Right lobe of liver (tissue), 6 donors: ENCODE results near the gene FFAR1. TPM values are rescaled to one million over a fixed set of nuclear protein-coding genes. Genes with fewer than 3 reads are reported as not detected.

Experiments
- ATAC-seq, 4 donors: fragments of 200-7000 bp; cut with Tn5 transposase; one replicate each; pipeline ENCODE4 v1.9.1; 2020; ENCODE audit warnings: mild to moderate bottlenecking in 4 of 4, moderate library complexity in 4 of 4
- DNase-seq, 3 donors: peaks; one replicate each; pipeline ENCODE4 v3.0.0-alpha.2; 2020
- H3K27ac ChIP-seq, 3 donors: fragments of 200-600 bp; one replicate each; pipeline ENCODE4 v1.8.0; 2022
- H3K27me3 ChIP-seq, 2 donors: fragments of 200-600 bp; one replicate each; pipeline ENCODE4 v1.8.0; 2022
- H3K36me3 ChIP-seq, 4 donors: fragments of 200-600 bp; sonication (generic) in 1 of 4; one replicate each; pipeline versions ENCODE4 v1.5.1 to v1.8.0; 2017 to 2022; ENCODE audit warnings: control low read depth in 1 of 4
- H3K4me1 ChIP-seq, 4 donors: fragments of 200-600 bp; sonication (generic) in 1 of 4; one replicate each; pipeline versions ENCODE4 v1.5.1 to v1.8.0; 2017 to 2022; ENCODE audit warnings: control low read depth in 1 of 4
- H3K4me3 ChIP-seq, 3 donors: fragments of 200-600 bp; one replicate each; pipeline ENCODE4 v1.8.0; 2022
- H3K9me3 ChIP-seq, 4 donors: fragments of 200-600 bp; sonication (generic) in 1 of 4; one replicate each; pipeline versions ENCODE4 v1.5.1 to v1.8.0; 2017 to 2022; ENCODE audit warnings: control low read depth in 1 of 4
- CTCF ChIP-seq, 4 donors: fragments of 200-600 bp in 3 of 4; fragments of 450-650 bp in 1 of 4; IDR thresholded peaks; one replicate each; pipeline versions ENCODE4 v1.5.1 to v1.8.0; 2016 to 2022; ENCODE audit warnings: antibody characterized with exemption in 4 of 4, mild to moderate bottlenecking in 2 of 4
- POLR2A ChIP-seq: fragments of 450-650 bp; IDR thresholded peaks from one replicate; pipeline ENCODE4 v1.6.1; 2017; ENCODE audit warnings: antibody characterized with exemption, mild to moderate bottlenecking
- WGBS: methylation state at CpG from one replicate; pipeline ENCODE4 v1.1.6; 2018; ENCODE audit warnings: low coverage, low lambda C conversion rate; ENCODE audit not compliant: insufficient coverage; ENCODE audit errors: missing lambda C conversion rate; 5-methylcytosine and 5-hydroxymethylcytosine counted together
- intact Hi-C, 2 donors: fragments of 100-400 bp; cut with DNase I; formaldehyde crosslinking; loops; one replicate each; pipeline versions ENCODE4 v1.11.2 to v1.14.1; 2022
- total RNA-seq, 6 experiments: library from RNA; depleted of rRNA in 2 of 6; stranded (reverse); fragments of >200 nt in 2 of 6; fragmentation: NEBNext Ultra II Directional in 3 of 6; extraction: Animal tissue kit (Norgen Biotek cat#: 25700) in 3 of 6; gene quantifications; one replicate each; pipeline versions ENCODE4 v1.1.0 to v1.2.4, GENCODE V29; 2016 to 2023
- donor health status: DM: no; HTN: yes; CAD: no.
- donor health status: DM: no; HTN: no; CAD: no.
- donor health status: DM: no; HTN: no; CAD: no.
- donor health status: DM: no; HTN: yes; CAD: no.
- donor health status: DM: no; HTN: yes; CAD: no.

FFAR1 gene
- total RNA-seq, 6 experiments from 2014 or later, result not detected

DNA sequence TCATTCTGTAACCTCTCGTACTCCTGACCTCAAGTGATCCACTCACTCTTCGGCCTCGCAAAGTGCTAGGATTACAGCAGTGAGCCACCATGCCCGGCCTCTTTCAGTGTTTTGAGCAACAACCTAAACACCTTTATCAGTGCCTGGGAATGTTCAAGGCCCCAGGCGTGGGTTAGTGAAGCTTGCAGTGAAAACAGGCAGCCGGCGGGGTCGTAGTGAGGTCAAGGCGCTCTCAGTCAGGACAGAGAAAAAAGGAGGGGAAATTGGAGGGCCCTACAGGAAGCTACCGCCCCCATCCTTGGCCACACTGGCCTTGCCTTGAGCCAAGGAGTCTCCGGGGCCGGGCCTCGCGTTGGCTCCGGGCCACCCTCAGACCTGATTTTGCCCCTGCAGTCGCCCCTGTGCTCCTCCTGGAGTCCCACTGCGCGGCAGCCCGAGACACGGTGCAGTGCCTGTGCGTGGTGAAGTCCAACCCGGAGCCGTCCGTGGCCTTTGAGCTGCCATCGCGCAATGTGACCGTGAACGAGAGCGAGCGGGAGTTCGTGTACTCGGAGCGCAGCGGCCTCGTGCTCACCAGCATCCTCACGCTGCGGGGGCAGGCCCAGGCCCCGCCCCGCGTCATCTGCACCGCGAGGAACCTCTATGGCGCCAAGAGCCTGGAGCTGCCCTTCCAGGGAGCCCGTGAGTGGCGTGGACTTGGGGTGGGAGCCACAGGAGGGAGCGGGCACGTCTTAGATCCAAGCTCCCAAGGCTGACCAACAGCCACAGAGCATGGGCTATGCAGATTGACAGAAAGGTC, 38.0 kb upstream of the FFAR1 start:
- DNase-seq (no peak), ATAC-seq (peak; percentile 35 to 57 (median 40))
- 78% methylated on average over 24 of the region's 47 CpGs for WGBS
- Histone ChIP-seq H3K4me1 (peaks cover 0 to 7% (median 0%) of the 10 kb centered on the region in 4 donors), H3K27ac (no peak overlapping the region), H3K27me3 (no peaks in the 10 kb centered on the region), H3K36me3 (no peaks in the 10 kb centered on the region), H3K9me3 (no peaks in the 10 kb centered on the region), H3K4me3 (no peak overlapping the region)
- no peak for TF ChIP-seq POLR2A
- no peak for TF ChIP-seq CTCF (IDR thresholded peaks at IDR 0.05)
- intact Hi-C loops, result no loop called here

DNA sequence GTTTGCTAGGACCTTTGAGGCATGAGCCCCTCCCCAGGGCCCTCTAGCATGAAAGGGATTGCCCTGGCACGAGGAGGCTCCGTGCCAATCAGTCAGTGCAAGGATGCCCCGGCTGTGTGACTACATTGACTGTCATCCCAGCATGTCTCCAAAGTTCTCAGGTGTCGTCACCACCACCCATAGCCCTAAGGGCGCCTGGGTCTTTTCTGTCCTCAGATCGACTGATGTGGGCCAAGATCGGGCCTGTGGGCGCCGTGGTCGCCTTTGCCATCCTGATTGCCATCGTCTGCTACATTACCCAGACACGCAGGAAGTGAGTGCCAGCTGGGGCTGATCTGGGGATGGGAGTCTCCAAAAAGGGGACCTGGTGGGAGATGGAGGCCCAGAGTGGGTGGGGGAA, 37.4 kb upstream of the FFAR1 start:
- Histone ChIP-seq H3K36me3 (no peaks in the 10 kb centered on the region), H3K27me3 (no peaks in the 10 kb centered on the region), H3K4me1 (peaks cover 0 to 7% (median 0%) of the 10 kb centered on the region in 4 donors), H3K4me3 (no peak overlapping the region), H3K9me3 (no peaks in the 10 kb centered on the region), H3K27ac (no peak overlapping the region)
- DNase-seq, result no peak
- TF ChIP-seq POLR2A (no peak), CTCF (IDR thresholded peaks at IDR 0.05) (no peak)
- intact Hi-C loops, result no loop called here
- 63% methylated on average over 3 of the region's 12 CpGs for WGBS
- ATAC-seq, result no peak

- no peaks in the 10 kb centered on the region for H3K9me3 ChIP-seq
- ATAC-seq (no peak), DNase-seq (no peak)
- H3K4me3 ChIP-seq, result no peak overlapping the region
- H3K36me3 ChIP-seq, result no peaks in the 10 kb centered on the region
- WGBS, result 90% methylated on average over 8 of the region's 10 CpGs
- intact Hi-C loops, result no loop called here
- TF ChIP-seq CTCF (IDR thresholded peaks at IDR 0.05), result no peak
- no peaks in the 10 kb centered on the region for H3K27me3 ChIP-seq
- peaks cover 0 to 7% (median 0%) of the 10 kb centered on the region in 4 donors for H3K4me1 ChIP-seq
- no peak overlapping the region for H3K27ac ChIP-seq
Observed at GRCh38 chr19:35310811-35311465, 36.8 kb upstream of the FFAR1 start.

DNA sequence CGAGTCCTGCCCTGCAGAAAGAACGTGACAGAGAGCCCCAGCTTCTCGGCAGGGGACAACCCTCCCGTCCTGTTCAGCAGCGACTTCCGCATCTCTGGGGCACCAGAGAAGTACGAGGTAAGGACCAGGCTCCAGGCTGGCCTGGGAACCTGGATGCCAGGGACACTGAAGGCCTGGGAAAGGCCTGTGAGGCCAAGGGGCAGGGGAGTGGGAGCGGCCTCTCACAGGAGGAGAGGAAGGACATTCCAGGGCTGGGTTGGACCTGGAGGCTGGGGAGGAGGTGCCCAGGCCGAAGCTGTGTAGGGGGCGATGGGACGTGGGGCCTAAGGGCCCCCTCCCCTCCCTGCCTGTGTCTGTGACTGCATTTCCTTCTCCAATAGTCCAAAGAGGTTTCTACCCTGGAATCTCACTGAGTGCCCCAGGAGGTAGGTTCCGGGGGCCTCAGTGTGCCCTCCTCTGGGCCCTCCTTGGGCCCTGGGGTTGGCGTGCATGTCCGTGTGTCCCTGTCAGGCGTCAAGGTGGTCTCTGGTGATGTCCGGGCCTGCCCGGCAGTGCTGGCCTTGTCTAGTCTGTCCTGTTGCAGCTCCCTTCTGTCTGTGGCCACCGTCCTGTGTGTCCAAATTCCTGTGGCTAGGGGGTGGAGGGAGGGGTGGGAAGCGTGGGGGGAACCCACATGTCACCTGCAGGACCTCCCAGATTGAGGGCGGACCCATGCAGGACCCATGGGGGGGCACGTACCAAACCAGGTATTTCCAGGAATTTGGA, 35.6 kb upstream of the FFAR1 start:
- intact Hi-C loops, result no loop called here
- Histone ChIP-seq H3K36me3 (no peaks in the 10 kb centered on the region), H3K27me3 (no peaks in the 10 kb centered on the region), H3K27ac (no peak overlapping the region), H3K4me3 (no peak overlapping the region), H3K9me3 (no peaks in the 10 kb centered on the region), H3K4me1 (no peaks in the 10 kb centered on the region)
- no peak for ATAC-seq
- no peak for DNase-seq
- TF ChIP-seq POLR2A (no peak), CTCF (IDR thresholded peaks at IDR 0.05) (no peak)
- 83% methylated on average over 4 of the region's 21 CpGs for WGBS
